Stimulated activated CD4-positive, alpha-beta T cell treated with anti-CD3 and anti-CD28 coated beads, TNF-alpha, amount 100 ng/mL, for 4 hours (primary cell): ENCODE data around the gene SERINC3.
"Not testable (repeated sequence)": the region's sequence is repeated elsewhere in the genome, so short reads cannot be mapped to it uniquely, and the experiment has no call there.

Experiments
- DNase-seq, 3 experiments: peaks; one replicate each; pipeline ENCODE4 v3.0.0-alpha.2; 2020; ENCODE audit warnings: low read depth in 3 of 3

Gene SERINC3

DNA sequence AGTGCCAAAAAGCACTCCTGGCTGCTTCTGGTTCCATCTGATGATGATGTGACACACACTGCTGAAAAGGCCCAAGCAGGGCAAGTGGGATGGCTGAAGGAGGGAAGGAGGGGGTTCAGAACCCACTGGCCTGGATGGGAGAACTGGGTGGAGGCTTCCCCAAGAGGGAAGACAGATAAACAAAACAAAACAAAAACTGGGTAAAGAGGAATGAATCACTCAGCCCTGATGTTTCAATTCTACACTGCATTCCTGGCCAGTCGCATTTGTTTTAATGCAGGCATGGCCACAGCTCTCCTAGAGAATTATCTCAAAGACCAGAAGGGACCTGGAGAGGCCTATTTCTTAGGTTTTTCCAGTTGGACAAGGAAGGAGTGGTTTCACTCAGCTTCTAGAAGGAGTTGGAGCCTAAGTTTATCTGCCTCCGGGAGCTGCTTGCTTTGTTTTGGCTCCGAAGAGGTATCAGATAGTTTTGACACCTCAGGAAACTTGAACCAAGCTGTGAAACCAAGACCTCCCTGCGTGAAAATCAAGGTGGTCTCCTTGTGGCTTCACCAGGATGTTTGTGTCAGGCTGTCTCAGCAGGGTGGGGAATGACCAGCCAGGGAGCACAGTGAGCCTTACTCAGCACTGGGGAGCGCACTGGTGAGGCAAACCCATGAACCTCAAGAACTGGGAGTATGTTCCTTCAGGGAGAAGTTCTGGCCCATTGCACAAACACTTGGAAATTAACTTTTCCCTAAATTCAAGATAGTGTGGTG is 30.1 kb downstream of the SERINC3 start:
- DNase-seq: no peak

DNA sequence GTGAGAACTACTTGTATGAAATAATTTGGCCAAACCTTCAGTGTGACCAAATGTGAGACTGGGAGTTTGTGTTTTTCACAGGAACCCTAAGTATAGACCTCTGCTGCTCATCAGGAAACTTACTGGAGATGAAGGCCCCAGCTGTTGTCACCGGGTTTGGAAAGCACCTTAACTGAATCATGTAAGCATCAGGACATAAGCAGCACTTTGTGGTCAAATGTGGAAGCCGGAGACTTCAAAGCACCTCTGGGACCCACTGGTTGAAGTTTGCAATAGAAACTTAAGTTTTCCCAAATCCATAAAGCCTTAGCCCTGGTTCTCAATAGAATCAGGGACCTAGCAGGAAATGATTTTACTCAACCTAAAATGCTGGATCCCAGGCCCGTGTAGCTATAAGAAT is 31.9 kb downstream of the SERINC3 start:
- DNase-seq: no peak

DNA sequence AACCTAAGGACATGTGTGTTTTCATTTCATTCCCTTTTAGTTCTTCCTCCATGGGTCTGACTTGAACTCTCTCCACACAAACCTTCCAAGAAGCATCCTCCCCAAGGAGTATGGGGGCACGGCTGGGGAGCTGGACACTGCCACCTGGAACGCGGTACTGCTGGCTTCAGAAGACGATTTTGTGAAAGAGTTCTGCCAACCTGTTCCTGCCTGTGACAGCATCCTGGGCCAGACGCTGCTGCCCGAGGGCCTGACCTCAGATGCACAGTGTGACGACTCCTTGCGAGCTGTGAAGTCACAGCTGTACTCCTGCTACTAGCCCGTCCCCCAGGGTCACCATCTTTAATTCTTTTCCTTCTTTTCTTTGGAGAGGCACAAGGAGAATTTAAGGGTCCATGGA is 32.6 kb downstream of the SERINC3 start:
- no peak for DNase-seq

DNA sequence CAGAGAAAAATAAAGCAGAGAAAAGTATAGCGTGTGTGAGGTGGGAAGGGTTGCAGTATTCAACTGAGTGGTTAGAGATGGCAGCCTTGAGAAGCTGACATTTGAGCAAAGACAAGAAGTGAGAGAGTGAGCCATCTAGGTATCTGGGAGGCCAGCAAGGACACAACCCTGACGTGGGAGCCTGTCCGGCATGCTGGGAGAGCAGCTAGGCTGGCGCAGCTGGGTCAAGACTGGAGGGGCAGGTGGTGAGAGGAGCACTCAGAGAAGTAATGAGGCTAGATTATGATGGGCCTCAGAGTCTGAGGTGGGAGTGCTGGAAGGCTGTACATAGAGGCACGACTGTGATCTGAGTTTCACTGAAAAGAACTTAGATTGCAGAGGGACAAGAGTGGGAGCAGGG is 33.3 kb downstream of the SERINC3 start:
- DNase-seq: no peak

DNA sequence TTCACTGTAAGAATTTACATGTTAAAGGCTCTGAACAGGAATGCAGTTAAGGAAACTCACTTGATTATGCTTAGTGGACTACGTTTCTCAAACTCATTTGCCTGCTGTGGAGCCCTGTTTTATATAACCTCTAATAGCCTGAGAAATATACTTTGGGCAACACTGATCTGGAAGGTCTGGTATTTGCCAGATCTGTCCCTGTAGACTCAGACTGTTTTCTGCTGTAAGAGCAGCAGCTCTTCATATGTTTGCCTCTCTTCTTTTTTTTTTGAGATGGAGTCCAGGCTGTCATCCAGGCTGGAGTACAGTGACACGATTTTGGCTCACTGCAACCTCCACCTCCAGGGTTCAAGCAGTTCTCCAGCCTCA is 36.1 kb downstream of the SERINC3 start:
- DNase-seq: no peak

DNA sequence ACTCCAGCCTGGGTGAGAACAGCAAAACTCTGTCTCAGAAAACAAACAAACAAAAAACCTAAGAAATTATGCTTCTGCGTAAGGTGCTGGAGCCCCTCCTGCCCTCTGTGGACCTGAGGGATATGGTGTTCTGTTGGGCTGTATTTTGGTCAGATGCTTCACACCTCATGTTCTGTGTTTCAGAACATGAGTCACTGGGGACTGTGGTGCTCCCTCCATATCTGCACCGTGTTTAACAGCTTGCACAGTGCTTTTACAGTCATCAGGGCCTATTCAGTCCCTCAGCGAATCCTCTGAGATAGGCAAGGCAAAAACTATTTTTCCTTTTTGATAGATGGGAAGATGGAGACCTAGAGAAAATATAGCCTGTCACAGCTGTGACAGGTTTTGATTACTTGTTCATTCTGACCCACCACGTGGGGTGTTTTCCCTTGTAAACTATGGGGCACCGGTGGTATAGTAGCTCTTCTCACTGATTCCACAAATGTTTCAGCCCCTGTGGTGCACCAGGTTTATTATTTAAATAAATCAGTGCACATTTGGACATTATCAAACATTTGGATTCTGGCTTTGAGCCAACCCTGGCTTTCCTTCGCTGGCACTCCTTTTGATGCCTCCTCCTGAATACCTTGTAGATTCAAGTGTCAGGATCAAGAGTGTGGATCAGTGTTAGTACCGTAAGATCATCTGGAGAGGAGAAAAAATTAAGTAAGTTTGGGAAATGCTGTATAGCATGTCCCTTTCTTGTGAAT is 36.6 kb downstream of the SERINC3 start:
- DNase-seq: no peak

DNA sequence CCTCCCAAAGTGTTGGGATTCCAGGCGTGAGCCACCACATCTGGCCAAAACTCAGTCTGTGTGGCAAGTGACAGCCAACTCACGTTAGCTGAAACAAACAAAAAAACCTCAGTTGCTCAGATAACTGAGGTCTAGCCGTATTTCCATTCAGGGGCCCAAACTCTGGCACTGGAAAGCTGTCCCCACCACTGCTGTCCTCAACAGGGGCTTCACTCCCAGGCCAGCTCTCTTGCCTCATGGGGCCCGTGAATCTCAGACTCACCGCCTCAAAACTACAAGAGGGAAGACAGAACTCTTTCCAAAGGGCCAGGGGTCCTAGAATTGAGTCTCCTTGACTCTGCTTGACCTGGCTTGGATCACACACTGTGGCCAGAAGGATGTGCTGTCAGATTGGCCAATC is 38.8 kb downstream of the SERINC3 start:
- DNase-seq: no peak

DNA sequence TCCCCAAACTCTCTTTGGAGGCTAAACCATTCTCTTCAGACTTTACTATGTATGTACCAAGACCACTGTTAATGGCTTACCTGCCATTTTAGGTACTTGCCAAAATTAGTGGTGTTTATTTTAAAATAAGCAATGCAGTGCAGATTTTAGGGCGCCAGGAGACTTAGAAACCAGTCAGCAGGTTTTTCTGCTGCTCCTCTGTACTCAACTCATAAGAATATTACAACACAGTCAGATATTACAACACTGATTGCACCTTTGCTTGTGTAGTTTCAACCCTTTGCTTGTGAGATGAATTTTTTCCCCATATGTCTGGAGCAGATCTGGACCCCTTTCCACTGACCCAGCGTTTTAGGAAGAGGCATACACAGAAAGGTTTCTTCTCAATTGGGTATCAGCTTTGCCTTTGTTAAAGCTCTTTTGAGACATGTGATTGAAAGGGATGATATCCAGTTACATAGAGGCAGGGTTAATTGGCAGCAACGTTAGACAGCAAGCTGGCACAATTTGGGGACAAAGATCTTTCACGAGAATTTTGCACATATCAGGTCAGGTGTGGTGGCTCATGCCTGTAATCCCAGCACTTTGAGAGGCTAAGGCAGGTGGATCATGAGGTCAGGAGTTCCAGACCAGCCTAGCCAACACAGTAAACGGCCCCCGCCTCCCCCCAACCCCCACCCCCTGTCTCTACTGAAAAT is 40.0 kb downstream of the SERINC3 start:
- DNase-seq: no peak

DNA sequence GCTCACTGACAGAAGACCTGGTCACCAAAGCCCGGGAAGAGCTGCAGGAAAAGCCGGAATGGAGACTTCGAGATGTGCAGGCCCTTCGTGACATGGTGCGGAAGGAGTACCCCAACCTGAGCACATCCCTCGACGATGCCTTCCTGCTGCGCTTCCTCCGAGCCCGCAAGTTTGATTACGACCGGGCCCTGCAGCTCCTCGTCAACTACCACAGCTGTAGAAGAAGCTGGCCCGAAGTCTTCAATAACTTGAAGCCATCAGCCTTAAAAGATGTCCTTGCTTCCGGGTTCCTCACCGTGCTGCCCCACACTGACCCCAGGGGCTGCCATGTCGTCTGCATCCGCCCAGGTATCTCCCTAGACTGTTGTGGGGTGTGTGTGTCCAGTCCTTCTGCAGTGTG is 41.8 kb downstream of the SERINC3 start:
- DNase-seq: no peak

DNA sequence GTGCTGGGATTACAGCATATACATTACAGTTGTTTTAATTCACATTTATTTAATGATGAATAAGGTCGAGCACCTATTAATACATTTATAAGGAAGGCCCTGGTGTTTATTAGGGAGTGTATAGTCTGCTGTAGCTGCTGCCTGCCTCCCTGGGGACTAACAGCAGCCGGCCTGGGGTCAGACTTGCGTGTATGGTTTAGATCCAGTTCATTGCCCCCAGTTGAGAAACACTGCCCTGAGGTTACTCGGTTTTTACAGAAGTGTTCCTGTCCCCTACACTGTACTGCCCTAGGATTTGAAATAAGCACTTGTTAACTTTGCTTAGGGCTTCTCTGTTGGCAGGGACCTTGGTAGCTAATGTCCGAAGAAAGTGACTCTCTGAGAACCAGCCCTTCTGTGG is 42.2 kb downstream of the SERINC3 start:
- DNase-seq: no peak

DNA sequence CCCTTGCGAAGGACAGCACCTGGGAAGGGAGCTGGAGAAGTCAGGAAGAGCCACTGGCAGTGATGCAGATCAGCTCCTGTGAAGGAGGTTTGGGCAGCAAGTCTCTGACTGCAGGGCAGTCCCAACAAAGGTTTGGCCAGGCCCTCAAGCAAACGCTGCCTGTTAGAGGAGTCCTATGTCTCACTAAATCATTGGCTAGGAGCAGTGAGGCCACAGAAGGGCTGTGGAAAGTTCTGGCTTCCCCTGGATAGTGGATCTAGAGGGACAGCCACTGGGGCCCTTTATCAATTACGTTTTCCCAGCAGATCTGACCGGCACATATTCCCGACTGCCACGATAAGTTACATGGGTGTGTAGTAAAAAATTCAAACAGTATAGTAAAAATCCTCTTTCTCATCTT is 43.7 kb downstream of the SERINC3 start:
- no peak for DNase-seq

DNA sequence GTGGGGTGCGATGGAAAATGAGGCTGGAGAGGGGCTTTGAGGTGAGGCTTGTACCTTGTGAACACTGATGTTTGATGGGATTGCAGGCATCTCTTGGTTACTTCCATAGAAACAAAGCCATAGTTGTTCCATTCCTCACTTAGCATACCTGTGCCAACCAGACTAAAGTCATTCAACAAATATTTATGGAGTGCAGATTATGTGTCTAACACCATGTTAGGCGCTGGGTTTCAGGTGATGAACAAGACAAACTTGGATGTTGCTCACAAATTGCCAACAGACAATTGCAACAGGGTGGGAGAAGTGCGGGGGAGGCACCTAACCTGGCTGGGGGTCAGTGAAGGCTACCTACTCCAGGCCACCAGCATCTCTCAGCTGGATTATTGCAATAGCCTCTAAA is 44.7 kb downstream of the SERINC3 start:
- DNase-seq: no peak

DNA sequence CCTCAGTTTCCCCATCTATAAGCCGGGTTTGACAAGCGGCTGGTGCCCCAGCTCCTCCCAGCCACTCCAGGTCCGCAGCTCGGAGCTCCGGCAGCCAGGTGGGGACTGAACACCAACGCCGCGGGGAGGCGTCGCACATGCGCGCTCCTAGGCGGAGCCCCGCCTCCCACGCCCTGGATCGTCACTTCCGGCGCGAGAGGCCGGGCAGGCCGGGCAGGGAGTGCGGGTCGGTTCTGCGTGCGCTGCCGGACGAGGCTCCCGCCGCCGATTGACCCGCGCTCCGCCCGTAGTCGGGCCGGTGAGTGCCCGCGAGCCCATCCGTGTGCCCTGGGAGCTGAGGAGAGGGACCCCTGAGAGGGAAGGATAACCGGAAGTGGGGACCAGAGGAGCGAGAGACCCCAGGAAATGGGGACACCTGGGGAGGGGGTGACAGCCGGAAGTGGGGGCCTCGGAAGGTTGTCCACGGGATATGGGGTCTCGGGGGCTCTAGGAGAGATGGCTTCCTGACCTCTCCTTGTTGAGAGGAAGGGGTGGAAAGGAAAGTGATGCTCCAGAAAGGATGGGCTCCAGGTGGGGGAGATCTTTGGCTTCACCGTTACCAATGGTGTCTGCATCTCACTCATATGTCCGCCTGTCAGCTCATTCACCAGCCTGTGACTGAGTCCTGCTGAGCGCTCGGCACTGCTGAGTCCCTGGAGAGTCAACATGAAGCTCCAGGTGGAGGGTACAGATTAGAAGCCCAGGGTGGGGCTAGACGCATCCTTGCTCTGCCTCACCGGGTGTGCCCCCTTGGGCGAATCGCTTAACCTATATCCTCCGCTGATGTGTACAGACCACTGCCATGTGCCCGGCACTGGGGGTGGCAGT is 45.9 kb downstream of the SERINC3 start, which contains the start of gene TTPAL:
Gene TTPAL (plus strand): TSS at position 181 of the 867 bp plus-strand sequence. CDS start 4,126 bp downstream, outside the sequence.
- peak; percentile 80 to 87 (median 85) for DNase-seq

DNA sequence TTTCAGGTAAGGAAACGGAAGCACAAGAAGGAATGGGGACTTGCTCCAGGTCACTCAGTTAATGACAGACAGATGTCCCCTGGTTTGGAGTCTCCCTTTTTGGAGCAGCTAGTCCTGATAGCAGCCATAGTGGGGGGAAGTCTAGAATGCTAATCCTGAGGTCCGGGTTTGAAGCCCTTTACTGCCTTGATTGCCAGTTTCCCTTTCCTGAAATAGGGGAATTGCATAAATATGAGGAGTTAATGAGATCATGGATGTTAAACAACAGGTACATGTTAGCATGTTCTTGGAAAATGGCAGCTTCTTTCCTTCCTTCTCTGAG is 46.5 kb downstream of the SERINC3 start:
- no peak for DNase-seq

DNA sequence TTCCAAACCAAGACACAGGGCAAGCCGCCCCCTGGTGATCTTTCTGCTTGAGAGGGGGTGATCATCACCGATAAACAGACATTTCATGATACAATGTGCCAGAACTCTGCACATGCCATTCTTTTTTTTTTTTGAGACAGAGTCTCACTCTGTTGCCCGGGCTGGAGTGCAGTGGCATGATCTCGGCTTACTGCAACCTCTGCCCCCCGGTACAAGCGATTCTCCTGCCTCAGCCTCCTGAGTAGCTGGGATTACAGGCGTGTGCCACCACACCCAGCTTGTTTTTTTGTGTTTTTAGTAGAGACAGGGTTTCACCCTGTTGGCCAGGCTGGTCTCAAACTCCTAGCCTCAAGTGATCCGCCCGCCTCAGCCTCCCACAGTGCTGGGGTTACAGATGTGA is 49.6 kb downstream of the SERINC3 start:
- not testable (repeated sequence) for DNase-seq

DNA sequence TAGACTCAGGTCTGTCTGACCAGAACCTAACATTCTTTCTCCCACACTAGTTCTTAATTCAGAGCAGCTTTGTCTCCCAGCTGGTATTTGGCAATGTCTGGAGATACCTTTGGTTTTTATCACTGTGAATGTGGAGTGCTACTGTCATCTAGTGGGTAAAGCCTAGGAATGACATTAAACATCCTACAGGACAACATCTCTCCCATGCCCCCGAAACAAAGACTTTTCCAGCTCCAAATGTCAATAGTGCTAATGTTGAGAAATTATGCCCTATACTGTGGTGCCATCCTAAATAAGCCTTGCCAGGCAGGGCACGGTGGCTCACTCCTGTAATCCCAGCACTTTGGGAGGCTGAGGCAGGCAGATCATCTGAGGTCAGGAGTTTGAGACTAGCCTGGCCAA is 50.4 kb downstream of the SERINC3 start:
- no peak for DNase-seq

DNA sequence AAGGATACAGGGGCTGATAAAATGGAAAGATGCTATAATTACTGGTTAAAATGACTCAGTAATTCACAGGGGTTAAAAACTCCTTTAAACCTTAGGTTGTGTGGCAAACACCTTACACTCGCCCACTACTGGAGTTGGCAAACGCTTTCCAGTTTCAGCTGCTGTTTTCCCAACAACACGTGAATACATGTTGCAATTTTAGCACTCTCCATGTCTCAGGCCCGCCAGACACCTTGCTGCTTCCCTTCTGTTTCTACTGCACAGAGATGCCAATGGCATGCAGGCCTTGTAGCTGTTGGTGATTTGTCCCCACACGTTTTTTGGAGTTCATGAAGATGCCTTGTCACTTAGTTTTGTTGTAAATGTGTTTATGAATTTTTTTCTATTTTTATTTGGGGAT is 51.5 kb downstream of the SERINC3 start:
- no peak for DNase-seq

DNA sequence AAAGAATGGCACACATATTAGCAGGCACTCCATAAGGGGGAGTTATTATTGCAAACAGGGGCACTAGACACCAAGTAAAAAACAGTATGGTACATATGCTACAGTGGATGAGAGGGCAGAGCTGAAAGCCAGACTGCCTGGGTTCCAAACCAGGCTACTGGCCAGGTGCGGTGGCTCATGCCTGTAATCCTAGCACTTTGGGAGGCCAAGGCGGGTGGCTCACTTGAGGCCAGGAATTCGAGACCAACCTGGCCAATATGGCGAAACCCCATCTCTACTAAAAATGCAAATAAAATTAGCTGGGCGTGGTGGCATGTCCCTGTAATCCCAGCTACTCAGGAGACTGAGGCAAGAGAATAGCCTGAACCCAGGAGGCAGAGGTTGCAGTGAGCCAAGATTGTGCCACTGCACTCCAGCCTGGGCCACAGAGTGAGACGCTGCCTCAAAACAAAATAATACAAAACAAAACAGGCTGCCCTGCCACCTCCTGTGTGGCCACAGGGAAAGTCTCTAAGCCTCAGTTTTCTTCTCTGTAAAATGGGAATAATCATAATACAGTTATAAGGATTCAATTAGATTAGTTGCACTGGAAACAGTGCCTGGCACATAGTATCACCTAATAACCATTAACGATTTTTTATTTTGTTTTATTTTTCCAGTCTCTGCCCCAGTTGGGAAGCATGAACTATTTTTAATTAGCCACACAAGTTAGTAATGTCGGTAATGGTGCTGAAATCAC is 53.7 kb downstream of the SERINC3 start:
- DNase-seq: no peak

DNA sequence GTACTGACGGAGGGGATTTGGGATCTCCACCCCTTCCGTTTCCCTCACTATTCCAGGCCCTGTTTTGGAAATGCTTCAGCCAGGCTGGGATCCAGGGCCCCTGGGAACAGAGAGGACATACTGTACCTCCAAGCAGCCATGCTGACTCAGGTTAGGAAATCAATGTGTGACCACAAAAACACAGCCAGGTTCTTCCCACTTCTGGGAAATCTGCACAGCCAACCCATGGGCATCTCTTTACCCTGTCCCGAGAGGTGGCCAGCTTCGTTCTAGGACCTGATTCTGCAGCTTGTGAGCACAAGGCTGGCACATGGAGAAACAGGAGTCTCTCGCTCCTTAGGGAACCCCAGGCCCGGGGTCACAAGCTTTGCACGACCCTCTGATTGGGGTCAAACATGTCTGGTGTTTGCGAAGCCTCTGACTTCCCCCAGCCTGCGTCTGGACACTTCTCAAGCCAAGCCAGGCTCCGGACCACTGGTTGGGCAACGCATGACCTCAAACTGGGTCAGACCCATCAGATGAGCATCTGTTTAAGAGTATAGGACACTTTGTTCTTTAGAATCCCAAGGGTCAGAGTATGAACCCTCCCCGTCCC is 54.5 kb downstream of the SERINC3 start:
- DNase-seq: no peak

DNA sequence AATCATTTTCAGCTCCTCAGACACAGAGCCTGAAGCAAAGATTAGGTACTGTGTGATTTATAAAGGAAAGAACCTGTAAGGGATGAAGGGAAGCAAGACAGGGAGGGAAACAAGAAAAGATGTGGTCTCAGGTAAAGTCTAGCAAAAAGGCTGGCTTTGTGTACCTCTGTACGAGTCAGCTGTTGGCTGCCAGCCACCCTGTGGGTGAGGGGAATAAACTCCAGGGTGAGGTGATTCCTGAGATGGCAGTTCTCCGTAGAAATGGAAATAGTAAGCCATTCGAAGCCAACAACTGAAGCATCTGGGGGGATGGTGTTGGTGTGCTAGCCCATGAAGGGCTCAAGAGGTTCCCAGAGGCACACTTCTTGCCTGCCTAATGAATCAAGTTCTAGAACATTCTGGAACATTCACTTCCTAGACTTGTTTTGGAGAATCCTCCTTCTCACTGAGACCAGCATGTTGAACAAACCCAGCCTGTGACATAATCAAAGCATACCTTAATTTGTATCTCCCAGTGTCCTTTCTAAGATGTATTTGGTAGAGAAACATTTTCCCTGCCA is 56.8 kb downstream of the SERINC3 start:
- no peak for DNase-seq

DNA sequence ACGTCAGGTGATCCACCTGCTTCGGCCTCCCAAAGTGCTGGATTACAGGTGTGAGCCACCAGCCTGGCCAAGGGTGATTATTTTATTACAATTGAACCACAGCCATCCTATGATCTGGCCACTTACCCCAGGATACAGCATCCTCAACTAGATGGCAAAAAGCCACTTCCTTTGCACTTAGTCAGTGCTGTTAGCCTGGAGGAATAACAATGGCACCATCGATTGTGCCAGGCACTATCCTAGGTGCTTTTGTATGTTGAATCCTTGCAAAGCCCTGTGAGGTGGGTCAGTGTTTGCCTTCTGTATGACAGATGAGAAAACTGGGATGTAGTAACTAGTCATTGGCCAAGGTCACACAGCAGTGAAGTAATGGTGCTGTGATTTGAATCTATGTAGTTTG is 57.4 kb downstream of the SERINC3 start:
- DNase-seq: no peak
